Measurements from ENCODE around the gene NPDC1.

NPDC1 gene, protein sequence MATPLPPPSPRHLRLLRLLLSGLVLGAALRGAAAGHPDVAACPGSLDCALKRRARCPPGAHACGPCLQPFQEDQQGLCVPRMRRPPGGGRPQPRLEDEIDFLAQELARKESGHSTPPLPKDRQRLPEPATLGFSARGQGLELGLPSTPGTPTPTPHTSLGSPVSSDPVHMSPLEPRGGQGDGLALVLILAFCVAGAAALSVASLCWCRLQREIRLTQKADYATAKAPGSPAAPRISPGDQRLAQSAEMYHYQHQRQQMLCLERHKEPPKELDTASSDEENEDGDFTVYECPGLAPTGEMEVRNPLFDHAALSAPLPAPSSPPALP

DNA sequence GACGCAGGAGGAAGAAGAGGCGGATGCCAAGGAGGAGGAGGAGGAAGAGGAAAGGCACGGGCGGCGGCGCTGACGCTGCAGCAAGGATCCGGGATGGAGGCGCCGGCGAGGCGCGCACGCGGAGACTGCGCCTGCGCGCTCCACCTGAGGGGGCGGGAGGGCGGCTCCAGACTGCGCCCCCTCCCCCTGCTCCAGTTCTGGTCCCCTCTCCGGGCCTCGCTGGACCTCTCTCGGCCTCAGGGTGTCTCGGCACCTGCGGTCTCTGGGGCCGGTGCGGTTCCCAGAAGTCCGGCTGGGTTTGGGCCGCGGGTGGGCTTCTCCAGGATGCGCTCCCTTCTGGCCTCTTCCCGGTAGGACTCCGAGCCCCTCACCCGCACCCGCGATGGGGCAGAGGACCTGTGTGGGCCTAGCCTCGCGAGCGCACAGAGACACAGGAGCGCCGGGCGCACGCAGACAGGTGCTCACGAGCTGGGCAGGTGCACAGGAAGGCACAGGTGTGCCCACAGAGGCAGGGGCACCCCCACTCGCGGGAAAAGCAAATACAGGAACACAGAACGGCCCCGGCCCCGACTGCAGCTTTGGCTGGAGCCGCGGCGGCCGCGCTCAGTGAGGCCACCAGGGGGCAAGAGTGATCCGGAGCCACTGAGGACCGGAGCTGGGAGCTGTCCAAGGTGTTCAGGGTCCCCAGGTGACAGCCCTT, at the start of gene NPDC1:
TSS of gene NPDC1 (minus strand) at position 90 of the 700 bp plus-strand sequence. CDS start 188 bp downstream, outside the sequence.
- DNase-seq = peak; percentile 56 to 71

DNA sequence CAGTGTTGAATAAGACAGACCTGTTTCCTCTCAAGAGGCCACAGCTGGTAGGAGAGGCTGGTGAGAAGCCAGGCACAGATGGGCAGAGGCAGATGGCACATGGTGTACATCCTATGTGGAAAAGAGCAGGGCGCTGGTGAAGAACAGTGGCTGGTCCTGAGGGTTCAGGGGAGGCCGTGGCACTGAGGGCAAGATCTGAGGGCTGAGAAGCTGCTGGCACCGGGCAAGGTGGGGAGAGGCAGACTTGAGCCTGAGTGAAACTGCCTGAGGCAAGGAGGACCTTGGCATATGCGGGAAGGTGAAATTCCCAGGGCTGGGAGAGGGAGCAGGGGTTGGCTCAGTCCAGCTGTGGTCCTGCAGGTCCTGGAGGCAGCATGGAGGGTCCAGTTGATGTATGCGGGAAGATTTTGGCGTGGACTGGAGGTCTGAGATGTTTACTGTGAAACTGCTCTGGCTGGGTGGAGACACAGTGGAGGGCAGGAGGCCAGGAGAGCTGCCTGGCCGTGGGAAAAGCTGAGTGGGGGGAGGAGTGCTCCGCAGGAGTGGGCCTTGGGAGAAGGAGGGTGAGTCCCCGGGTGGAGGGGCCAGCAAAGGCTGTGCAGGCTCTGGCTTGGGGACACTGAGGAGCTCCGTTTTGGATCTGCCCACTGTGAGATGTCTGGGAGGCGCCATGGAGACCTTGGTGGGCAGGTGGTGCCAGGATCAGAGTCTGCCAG, 43.4 kb upstream of the NPDC1 start:
- no peak for DNase-seq

DNA sequence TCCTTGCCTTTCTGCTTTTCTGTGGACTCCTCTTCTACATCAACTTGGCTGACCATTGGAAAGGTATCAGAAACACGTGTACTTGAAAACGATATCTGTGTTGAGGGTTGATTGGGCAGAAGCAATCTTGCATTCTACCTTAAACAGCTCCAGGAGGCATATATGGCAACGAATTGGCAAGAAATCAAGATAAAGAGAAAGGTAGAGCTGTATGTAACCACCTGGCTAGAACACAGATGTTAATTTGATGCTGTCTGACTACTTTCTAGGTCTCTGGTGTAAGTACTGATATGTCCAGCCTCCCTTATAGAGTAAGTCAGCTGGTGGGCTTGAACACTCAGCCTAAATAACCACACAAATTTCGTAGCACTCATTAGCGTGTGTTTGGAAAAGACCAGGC, 42.1 kb upstream of the NPDC1 start:
- DNase-seq = no peak

DNA sequence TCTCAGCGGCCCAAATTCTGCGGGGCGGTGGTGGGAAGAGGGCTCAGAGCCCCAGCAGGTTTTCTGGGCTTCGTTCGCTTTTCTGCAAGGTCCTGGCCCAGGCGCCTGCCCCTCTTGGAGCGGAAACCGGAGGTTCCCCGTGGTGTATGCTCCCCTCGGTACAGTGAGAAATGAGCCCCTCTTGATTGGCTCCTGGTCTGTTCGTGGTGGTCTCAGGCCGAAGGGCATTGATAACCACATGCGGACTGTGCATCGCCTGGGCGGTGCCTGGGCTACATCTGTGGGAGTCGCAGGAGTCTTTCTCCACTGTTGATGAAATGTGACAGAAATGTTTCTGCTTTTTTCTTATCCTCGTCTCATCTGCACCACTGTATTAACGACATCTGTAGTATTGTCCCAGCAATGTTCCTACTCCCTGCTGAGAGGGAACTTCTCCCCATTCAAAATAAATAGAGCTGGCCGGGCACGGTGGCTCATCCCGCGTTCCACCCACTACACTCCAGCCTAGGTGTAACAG, 41.5 kb upstream of the NPDC1 start:
- no peak for DNase-seq

DNA sequence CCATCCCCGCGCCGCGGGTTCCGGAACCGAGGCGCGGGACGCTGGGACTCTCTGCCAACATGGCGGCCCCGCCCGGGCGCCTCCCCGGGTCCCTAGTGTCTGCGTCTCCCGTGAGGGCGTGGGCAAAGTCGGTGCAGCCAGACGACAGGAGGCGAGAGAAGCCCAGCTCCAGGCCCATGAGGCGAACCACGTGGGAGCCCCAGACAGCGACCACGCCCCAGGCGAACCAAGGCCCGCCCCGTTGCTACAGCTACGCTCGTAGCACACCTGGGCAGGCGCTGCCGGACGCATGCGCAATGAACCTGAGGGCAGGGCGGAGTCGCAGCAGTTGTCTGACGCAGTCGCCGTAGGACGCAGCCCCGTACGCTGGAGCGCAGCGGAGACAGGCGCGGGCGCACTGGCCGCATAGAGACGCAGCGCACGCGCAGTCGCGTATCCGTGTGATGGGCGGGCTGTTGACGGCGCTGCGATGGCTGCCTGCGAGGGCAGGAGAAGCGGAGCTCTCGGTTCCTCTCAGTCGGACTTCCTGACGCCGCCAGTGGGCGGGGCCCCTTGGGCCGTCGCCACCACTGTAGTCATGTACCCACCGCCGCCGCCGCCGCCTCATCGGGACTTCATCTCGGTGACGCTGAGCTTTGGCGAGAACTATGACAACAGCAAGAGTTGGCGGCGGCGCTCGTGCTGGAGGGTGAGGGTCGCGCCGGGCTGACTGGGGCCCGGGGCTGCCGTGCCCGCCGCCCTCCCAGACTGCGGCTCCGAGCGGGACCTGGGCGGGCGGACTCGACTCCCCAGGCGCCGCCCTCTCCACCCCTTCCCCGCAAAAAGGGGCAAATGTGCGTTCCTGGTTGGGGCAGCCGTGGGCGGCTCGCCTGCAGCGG, 40.8 kb upstream of the NPDC1 start, which contains the start of gene MAN1B1:
TSS of gene MAN1B1 (plus strand) at position 455 of the 878 bp plus-strand sequence. CDS start at position 470, 15 bp downstream.
- DNase-seq = peak; percentile 97 to 99

DNA sequence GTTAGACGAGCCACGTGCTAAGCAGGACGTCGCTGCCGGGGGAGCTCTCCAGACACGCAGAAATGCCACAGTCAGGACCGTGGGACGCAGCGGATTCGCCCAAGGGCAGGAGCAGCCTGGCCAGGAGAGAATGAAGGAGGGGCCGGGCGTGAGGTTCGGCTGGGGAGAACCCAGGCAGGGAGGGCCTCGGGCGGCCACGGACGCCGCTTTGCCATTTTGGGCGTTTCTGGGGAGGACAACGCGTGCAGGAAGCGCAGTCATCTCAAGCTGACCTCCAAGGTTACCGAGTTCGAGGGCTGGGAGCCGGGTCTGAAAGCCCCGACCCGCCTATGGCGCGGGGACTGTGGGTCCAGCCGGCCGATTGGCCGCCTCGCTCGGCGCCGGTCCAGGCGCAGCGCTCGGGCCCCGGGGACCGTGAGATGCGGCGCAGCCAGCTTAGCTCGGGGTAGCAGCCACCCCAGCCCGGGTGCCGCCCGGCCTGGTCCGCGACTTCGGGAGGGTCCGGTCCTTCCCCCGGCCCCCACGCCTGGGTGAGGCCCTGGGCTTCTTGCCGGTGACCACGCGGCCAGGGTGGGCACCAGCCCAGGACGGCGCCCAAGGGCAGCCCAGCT, 40.0 kb upstream of the NPDC1 start:
- no peak for DNase-seq

DNA sequence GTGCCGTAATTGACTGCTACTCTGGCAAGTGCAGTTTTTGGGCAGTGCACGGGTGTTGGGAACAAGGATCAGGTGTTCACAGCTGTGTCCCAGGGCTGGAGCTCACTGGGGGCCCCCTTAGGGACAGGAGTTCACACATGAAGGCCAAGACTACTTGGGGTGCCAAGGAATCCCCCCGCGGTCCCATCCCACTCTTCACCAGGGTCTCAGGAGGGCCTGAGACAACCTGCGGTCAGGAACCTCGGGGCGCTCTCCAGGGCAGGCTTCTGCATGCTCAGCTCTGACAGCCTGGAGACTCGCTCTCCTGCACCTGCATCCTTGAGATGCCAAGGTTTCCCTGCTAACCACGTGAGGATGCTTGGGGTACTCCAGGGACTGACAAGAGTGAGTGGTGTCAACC, 38.5 kb upstream of the NPDC1 start:
- DNase-seq = no peak

DNA sequence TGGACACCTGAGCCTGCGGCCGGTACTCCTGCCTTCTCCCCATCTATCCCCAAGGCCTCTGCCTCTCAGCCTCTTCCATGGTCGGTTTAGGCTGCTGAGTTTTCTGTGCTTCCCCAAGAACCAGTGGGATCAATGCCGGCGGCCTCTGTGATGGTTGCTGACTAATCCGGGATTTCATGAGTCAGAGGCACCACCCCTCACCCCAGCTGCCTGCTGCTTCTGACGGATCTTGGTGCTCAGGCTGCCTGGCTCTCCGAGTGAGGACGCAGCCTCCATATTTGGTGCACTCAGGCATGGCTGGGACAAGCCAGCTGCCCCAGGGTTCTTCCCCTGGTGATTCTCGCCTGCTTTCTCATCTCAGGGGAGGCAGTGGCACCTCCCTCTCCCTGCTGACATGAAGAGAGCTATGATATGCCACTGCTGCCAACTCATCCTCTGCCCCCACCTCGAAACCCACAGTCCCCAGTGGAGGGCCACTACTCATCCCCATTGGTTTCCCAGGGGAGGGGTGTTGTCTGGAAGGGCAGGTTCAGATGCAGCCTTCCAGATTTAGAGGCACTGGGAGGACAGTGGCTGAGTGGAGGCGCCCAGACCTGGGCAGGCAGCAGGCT, 37.5 kb upstream of the NPDC1 start:
- DNase-seq = no peak

DNA sequence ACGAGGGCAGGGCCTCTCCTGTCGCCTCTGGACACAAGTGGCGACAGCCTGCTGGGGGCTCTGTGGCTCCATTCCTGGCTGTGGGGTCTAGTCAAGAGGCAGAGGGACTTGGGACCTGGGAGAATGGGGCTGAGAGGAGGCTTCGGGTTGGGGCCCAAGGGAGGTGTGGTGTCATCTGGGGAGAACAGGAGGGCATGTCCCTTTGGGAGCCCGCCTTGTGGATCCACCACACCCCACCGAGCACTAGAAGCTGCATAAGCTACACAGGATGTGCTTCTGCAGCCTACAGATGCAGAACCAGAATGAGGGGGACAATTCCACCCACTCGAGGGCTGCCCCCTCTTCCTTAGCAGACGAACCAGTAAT, 36.9 kb upstream of the NPDC1 start:
- DNase-seq = no peak

DNA sequence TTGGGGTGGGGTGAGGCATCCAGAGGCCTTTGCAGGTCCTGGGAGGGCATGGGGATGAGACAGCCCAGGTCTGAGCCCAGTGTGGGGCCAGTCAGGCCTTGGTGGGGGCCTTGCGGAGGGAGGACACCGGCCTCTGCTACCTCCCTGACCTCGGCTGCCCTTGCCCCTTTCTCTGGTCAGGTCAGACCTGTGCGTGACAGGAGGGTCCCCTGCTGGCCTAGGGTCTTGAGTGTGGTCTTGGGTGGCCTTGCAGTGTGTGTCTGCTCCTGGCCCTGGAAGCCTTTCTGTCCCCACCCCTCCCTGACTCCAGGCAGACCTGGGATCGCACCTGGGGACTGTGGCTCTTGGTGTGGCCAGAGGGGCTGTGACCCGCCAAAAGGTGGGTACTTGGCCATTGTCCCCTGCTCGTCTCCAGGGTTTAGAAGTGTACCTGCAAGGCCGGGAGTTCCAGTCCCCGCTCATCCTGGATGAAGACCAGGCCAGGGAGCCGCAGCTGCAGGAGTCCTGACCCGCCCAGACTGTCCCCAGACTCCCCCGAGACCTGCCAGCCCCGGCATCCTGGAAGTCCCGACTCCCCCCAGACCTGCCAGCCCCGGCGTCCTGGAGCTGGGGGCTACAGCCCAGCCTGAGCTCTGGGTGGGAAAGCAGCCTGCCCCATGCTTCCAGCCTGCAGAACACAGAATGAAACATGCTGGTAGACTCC, 36.4 kb upstream of the NPDC1 start:
- no peak for DNase-seq

DNA sequence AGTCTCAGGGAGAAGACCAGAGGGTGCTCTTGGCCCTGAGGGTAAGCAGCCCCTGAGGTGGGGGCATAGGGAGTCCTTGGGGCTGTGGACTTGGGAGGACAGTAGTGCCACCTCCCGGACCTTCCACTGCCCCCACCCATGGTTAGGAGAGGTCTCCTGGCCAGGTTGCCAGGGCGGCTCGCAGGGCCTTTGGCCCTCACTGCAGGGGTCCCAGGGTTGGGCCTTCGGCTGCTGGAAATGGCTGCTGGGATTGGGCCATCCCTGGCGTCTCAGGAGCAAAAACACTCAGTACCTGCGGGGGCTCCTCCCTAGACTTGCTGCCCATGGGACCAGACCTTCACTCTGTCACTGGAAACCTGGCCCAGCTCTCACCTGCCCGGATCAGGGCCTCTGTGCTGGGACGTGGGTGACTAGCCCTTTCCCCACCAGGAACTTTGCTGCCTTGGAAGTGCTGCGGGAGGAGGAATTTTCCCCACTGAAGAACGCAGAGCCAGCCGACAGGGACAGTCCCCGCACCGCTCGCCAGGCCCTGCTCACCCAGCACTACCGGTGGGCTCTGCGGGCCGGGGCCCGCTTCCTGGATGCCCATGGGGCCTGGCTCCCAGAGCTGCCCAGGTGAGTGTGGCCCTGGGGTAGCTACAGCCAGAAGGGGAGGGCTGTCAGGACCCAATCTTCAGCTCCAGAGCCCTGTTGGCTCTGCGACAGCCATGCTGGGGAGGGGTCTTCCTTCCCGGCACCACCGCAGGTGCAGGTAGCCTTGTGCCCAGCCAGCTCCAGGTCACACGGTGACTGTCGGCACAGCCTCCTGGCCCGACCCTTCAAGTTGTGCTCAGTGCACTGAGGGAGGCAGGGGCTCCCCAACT, 34.5 kb upstream of the NPDC1 start:
- DNase-seq = no peak

DNA sequence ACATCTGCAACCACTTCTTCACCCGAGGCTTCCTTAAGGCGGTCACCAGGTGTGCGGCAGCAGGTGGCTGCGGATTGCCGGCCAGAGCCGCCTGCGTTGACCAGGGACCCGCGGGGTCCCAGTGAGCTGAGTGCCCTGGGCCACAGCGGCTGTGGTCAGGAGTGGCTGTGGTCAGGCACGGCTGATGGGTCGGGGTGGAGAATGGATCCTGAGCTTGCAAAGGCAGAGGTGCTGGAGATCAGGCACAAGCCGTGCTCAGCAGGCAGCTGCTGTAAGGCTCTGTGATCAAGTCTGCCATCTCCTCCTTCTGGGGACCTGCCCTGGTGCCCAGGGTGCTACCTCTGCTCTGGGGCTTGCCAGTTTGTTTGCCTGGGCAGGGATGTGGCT, 33.4 kb upstream of the NPDC1 start:
- no peak for DNase-seq

DNA sequence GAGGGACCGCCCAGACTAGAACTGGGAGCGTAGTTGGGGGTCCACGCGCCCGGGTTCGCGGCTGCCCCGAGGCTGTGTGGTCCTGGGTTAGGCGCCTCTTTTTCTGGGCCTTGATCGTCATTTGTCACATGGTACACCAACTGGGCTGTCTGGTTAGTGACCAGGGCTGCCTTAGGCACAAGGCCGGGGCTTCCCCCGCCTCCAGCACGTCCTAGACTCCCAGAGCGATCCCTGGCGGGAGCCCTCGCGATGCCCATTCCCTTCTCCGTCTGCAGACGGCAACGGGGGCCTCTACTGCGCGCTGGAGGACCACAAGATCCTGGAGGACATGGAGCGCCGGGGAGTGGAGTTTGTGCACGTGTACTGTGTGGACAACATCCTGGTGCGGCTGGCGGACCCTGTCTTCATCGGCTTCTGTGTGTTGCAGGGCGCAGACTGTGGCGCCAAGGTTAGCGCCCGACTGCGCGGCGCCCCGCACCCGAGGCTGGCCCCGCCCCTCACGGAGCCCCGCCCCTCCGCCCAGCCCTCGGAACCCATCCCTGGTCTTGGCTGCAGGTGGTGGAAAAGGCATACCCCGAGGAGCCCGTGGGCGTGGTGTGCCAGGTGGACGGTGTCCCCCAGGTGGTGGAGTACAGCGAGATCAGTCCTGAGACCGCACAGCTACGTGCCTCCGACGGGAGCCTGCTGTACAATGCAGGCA, 32.9 kb upstream of the NPDC1 start:
- DNase-seq = no peak

DNA sequence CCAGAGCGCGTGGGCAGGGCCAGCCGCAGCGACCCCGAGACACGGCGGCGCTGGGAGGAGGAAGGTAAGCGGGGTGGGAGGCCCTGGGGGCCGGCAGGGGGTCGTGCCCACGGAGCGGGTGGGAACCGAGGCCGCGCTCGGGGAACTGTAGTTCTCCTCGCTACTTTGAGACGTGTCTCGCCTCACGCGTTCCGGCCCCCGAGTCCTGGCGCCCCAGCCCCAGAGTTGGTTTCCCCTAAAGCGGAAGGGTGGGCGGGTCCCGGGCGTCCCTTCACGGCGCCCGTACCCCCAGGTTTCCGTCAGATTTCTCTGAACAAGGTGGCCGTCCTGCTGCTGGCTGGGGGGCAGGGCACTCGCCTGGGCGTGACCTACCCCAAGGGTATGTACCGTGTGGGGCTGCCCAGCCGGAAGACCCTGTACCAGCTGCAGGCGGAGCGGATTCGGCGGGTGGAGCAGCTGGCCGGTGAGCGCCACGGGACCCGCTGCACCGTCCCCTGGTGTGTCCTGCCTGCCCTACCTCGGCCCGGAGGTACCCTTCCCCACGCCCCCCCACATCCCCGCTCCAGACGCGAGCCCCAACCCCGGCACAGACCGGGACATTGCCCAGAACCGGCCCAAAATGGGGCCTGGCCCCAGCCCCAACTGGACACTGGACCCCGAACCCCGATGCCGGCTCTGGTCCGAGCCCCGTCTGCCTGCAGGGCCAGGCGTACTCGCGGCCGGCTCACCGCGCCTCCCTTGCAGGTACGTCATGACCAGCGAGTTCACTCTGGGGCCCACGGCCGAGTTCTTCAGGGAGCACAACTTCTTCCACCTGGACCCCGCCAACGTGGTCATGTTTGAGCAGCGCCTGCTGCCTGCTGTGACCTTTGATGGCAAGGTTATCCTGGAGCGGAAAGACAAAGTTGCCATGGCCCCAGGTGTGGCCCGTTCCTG, 32.0 kb upstream of the NPDC1 start:
- DNase-seq = no peak

DNA sequence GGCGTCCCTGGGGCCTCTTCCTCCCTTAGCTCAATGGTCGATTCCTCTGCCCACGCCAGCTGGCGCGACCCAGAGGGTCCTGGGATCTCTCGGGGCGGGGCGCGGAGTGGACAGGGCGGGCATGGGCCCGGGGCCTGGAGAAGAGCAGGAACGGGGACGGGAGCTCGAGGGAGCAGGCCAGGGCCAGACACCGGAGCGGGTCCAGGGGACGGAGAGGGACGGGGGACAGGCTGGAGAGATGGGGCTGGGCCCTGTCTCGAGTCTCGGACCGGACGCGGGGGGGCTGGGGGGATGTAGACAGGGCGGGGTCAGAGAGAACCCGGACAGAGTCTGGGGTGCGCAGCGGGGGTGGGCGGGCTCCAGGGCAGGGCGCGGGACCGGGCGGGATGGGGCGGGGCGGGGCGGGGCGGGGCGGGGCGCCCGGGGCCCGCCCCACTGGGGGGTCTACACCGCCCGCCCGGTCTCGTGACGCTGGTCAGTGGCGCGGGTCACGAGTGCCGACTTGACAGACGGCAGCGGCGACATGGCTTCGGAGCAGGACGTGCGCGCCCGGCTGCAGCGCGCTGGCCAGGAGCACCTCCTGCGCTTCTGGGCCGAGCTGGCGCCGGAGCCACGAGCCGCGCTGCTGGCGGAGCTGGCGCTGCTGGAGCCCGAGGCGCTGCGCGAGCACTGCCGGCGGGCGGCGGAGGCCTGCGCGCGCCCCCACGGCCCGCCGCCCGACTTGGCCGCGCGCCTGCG, 31.2 kb upstream of the NPDC1 start, which contains the start of gene UAP1L1:
TSS of gene UAP1L1 (plus strand) at position 508 of the 738 bp plus-strand sequence. CDS start at position 524, 16 bp downstream.
- DNase-seq = no peak

DNA sequence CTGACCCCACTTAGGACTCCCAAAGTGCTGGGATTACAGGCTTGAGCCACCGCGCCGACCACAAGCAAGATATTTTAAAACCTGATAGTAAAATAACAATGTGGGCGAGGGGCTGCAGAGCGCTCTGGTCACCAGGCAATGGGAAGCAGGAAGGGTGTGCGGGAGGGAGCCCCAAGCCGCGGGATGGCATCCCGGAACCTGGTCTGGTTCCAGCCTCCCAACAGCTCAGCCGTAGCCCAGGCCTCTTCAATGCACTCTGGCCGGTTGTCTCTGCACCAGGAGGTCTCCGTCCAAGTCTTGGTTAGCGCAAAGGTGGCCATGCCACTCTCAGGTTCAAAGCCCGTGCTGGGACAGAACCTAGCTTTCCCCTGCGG, 30.6 kb upstream of the NPDC1 start:
- DNase-seq = no peak

DNA sequence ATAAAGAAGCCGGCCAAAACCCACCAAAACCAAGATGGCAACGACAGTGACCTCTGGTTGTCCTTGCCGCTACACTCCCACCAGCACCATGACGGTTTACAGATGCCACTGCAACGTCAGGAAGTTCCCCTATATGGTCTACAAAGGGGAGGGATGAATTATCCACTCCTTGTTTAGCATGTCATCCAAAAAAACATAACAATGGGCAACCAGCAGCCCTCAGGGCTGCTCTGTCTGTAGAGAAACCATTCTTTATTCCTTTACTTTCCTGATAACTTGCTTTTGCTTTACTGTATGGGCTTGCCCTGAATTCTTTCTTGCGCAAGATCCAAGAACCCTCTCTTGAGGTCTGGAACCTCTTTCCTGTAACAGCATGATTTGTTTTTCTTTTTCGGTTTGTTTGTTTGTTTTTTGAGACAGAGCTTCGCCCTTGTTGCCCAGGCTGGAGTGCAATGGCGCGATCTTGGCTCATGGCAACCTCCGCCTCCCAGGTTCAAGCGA, 29.3 kb upstream of the NPDC1 start:
- DNase-seq = no peak

Data from NCI-H1930 (cell line).